HEK293 (cell line): ENCODE data around the gene FRAS1.

Experiments
- CTCF ChIA-PET: fragments of 350-600 bp; formaldehyde crosslinking; extraction: SDS; loops from one replicate; lab custom pipeline; 2021; ENCODE audit warnings: antibody characterized with exemption; lab: Yijun Ruan, JAX
- POLR2A ChIA-PET: fragments of 300-600 bp; formaldehyde crosslinking; extraction: SDS; loops from one replicate; lab custom pipeline; 2020; ENCODE audit warnings: antibody characterized with exemption, inconsistent platforms; lab: Yijun Ruan, JAX
- H3K27ac ChIP-seq: fragments of 200-500 bp; sonication (Bioruptor generic); 2 replicates; pipeline ENCODE4 v1.5.1; 2014; ENCODE audit warnings: low read depth, low read length, control low read depth, inconsistent platforms; ENCODE audit errors: extremely low read depth
- H3K36me3 ChIP-seq, 2 experiments: fragments of 200-500 bp in 1 of 2; sonication (Bioruptor generic) in 1 of 2; 1 replicate in 1 of 2; 2 replicates in 1 of 2; pipeline ENCODE4 v1.5.1; 2014 to 2017; ENCODE audit warnings: inconsistent platforms in 2 of 2, low read length in 2 of 2; ENCODE audit not compliant: control insufficient read depth in 2 of 2, insufficient read depth in 1 of 2
- H3K4me1 ChIP-seq: fragments of 200-500 bp; sonication (Bioruptor generic); 2 replicates; pipeline ENCODE4 v1.5.1; 2014; ENCODE audit warnings: mild to moderate bottlenecking, low read length, inconsistent platforms; ENCODE audit not compliant: control insufficient read depth, insufficient read depth
- H3K4me3 ChIP-seq: 2 replicates; pipeline ENCODE4 v1.5.1; 2011; ENCODE audit warnings: low read depth, mild to moderate bottlenecking, control low read depth, low read length, moderate library complexity
- H3K9me3 ChIP-seq: fragments of 200-500 bp; sonication (Bioruptor generic); 2 replicates; pipeline ENCODE4 v1.5.1; 2014; ENCODE audit warnings: low read depth, low read length, inconsistent platforms; ENCODE audit not compliant: control insufficient read depth, insufficient read depth
- HIC1 ChIP-seq: fragments of 450-650 bp; formaldehyde crosslinking; IDR thresholded peaks from 2 replicates; pipeline ENCODE4 v1.5.1; 2016; ENCODE audit warnings: missing biosample characterization, missing genetic modification characterization
- PBX3 ChIP-seq: sonication (generic); formaldehyde crosslinking; IDR thresholded peaks from 2 replicates; pipeline ENCODE4 v1.8.1; 2022; ENCODE audit warnings: mild to moderate bottlenecking, moderate library complexity, missing genetic modification reagents
- RBAK ChIP-seq: fragments of 450-650 bp; formaldehyde crosslinking; IDR thresholded peaks from 2 replicates; pipeline ENCODE4 v1.5.1; 2016; ENCODE audit warnings: missing biosample characterization, missing genetic modification characterization
- REPIN1 ChIP-seq: fragments of 450-650 bp; formaldehyde crosslinking; IDR thresholded peaks from 2 replicates; pipeline ENCODE4 v1.5.1; 2017; ENCODE audit warnings: missing biosample characterization, missing genetic modification characterization, low read depth
- SETDB1 ChIP-seq: IDR thresholded peaks from one replicate; pipeline ENCODE4 v1.6.1; 2017; ENCODE audit warnings: mild to moderate bottlenecking, low read length, moderate library complexity, mixed read lengths; ENCODE audit not compliant: insufficient read length
- TSHZ1 ChIP-seq: fragments of 450-650 bp; formaldehyde crosslinking; IDR thresholded peaks from 2 replicates; pipeline ENCODE4 v1.5.1; 2016; ENCODE audit warnings: missing biosample characterization, missing genetic modification characterization, borderline replicate concordance
- YY2 ChIP-seq: fragments of 450-650 bp; formaldehyde crosslinking; IDR thresholded peaks from 2 replicates; pipeline ENCODE4 v1.5.1; 2016; ENCODE audit warnings: missing biosample characterization, missing genetic modification characterization
- ZBTB7A ChIP-seq: fragments of 450-650 bp; formaldehyde crosslinking; IDR thresholded peaks from 2 replicates; pipeline ENCODE4 v1.5.1; 2016; ENCODE audit warnings: low read depth, missing biosample characterization, missing genetic modification characterization
- ZBTB8A ChIP-seq: fragments of 450-650 bp; formaldehyde crosslinking; IDR thresholded peaks from 2 replicates; pipeline ENCODE4 v1.5.1; 2016; ENCODE audit warnings: missing biosample characterization, missing genetic modification characterization
- ZFP41 ChIP-seq: fragments of 450-650 bp; formaldehyde crosslinking; IDR thresholded peaks from 2 replicates; pipeline ENCODE4 v1.5.1; 2016; ENCODE audit warnings: missing biosample characterization, missing genetic modification characterization, borderline replicate concordance
- ZNF121 ChIP-seq: fragments of 450-650 bp; formaldehyde crosslinking; IDR thresholded peaks from 2 replicates; pipeline ENCODE4 v1.5.1; 2016; ENCODE audit warnings: missing biosample characterization, missing genetic modification characterization
- ZNF155 ChIP-seq: fragments of 450-650 bp; formaldehyde crosslinking; IDR thresholded peaks from 2 replicates; pipeline ENCODE4 v1.5.1; 2016; ENCODE audit warnings: missing biosample characterization, missing genetic modification characterization
- ZNF169 ChIP-seq: fragments of 450-650 bp; formaldehyde crosslinking; IDR thresholded peaks from 2 replicates; pipeline ENCODE4 v1.5.1; 2016; ENCODE audit warnings: missing biosample characterization, missing genetic modification characterization
- ZNF274 ChIP-seq, 2 experiments: fragments of 200-500 bp in 1 of 2; fragments of 450-650 bp in 1 of 2; sonication (Bioruptor generic) in 1 of 2; formaldehyde crosslinking in 1 of 2; IDR thresholded peaks; 2 replicates each; pipeline versions ENCODE4 v1.5.1 to v1.6.1; 2014 to 2016; ENCODE audit warnings: borderline replicate concordance in 1 of 2, inconsistent platforms in 1 of 2, low read length in 1 of 2, missing biosample characterization in 1 of 2, missing genetic modification characterization in 1 of 2
- ZNF335 ChIP-seq: fragments of 450-650 bp; formaldehyde crosslinking; conservative IDR thresholded peaks from 2 replicates; pipeline ENCODE4 v1.5.1; 2016; ENCODE audit warnings: missing biosample characterization, missing genetic modification characterization
- ZNF354C ChIP-seq: fragments of 450-650 bp; formaldehyde crosslinking; IDR thresholded peaks from 2 replicates; pipeline ENCODE4 v1.5.1; 2016; ENCODE audit warnings: missing biosample characterization, missing genetic modification characterization, low read depth, borderline replicate concordance
- ZNF366 ChIP-seq: fragments of 450-650 bp; formaldehyde crosslinking; conservative IDR thresholded peaks from 2 replicates; pipeline ENCODE4 v1.5.1; 2016; ENCODE audit warnings: missing biosample characterization, missing genetic modification characterization
- ZNF488 ChIP-seq: fragments of 450-650 bp; formaldehyde crosslinking; IDR thresholded peaks from 2 replicates; pipeline ENCODE4 v1.5.1; 2016; ENCODE audit warnings: missing biosample characterization, missing genetic modification characterization
- ZNF514 ChIP-seq: fragments of 450-650 bp; formaldehyde crosslinking; IDR thresholded peaks from 2 replicates; pipeline ENCODE4 v1.5.1; 2016; ENCODE audit warnings: missing biosample characterization, missing genetic modification characterization
- ZNF544 ChIP-seq: fragments of 450-650 bp; formaldehyde crosslinking; IDR thresholded peaks from 2 replicates; pipeline ENCODE4 v1.5.0; 2017; ENCODE audit warnings: missing biosample characterization, missing genetic modification characterization
- ZNF548 ChIP-seq: fragments of 450-650 bp; formaldehyde crosslinking; IDR thresholded peaks from 2 replicates; pipeline ENCODE4 v1.5.1; 2016; ENCODE audit warnings: missing biosample characterization, missing genetic modification characterization
- ZNF561 ChIP-seq: fragments of 450-650 bp; IDR thresholded peaks from 2 replicates; pipeline ENCODE4 v1.5.1; 2018; ENCODE audit warnings: missing biosample characterization, missing genetic modification characterization, borderline replicate concordance
- ZNF596 ChIP-seq: fragments of 450-650 bp; IDR thresholded peaks from 2 replicates; pipeline ENCODE4 v1.5.0; 2018; ENCODE audit warnings: missing biosample characterization, mild to moderate bottlenecking, missing genetic modification characterization, moderate library complexity
- ZNF621 ChIP-seq: fragments of 450-650 bp; formaldehyde crosslinking; IDR thresholded peaks from 2 replicates; pipeline ENCODE4 v1.5.1; 2017; ENCODE audit warnings: missing biosample characterization, missing genetic modification characterization
- ZNF654 ChIP-seq: fragments of 450-650 bp; formaldehyde crosslinking; IDR thresholded peaks from 2 replicates; pipeline ENCODE4 v1.5.1; 2016; ENCODE audit warnings: low read depth, missing biosample characterization, missing genetic modification characterization
- ZNF658 ChIP-seq: fragments of 450-650 bp; formaldehyde crosslinking; IDR thresholded peaks from 2 replicates; pipeline ENCODE4; 2016; ENCODE audit warnings: missing biosample characterization, missing genetic modification characterization
- ZNF660 ChIP-seq: fragments of 450-650 bp; IDR thresholded peaks from 2 replicates; pipeline ENCODE4 v1.5.1; 2018; ENCODE audit warnings: missing biosample characterization, mild to moderate bottlenecking, missing genetic modification characterization
- ZNF76 ChIP-seq: fragments of 450-650 bp; formaldehyde crosslinking; IDR thresholded peaks from 2 replicates; pipeline ENCODE4; 2016; ENCODE audit warnings: low read depth, missing biosample characterization, missing genetic modification characterization, borderline replicate concordance
- ZNF837 ChIP-seq: fragments of 450-650 bp; formaldehyde crosslinking; IDR thresholded peaks from 2 replicates; pipeline ENCODE4 v1.5.1; 2016; ENCODE audit warnings: missing biosample characterization, missing genetic modification characterization

FRAS1 gene

GRCh38 chr4:78417603-78418002 lies 360.5 kb downstream of the FRAS1 start:
- Histone ChIP-seq H3K36me3 (peaks cover 0 to 29% of the 10 kb centered on the region in 2 experiments; a peak in 2 of 3 replicates), H3K9me3 (no peaks in the 10 kb centered on the region), H3K4me3 (no peak overlapping the region)
- POLR2A ChIA-PET: no interaction called here
- TF ChIP-seq ZNF366 (tag by site-specific recombination) (no peak), YY2 (tag by site-specific recombination) (no peak), ZNF561 (tag by site-specific recombination) (no peak), PBX3 (CRISPR knock-in tag) (no peak), ZNF354C (tag by site-specific recombination) (no peak), ZNF654 (tag by site-specific recombination) (no peak), ZNF514 (tag by site-specific recombination) (no peak), ZNF488 (tag by site-specific recombination) (no peak), ZNF121 (tag by site-specific recombination) (no peak), ZBTB8A (tag by site-specific recombination) (no peak), ZFP41 (tag by site-specific recombination) (no peak), RBAK (tag by site-specific recombination) (no peak), ZNF837 (tag by site-specific recombination) (no peak), SETDB1 (no peak)
- TF ChIP-seq, all 188 proteins: peak for 0
- H3K4me1 ChIP-seq: no peaks in the 10 kb centered on the region
- H3K27ac ChIP-seq: no peak overlapping the region
- CTCF ChIA-PET: no interaction called here

- Histone ChIP-seq H3K9me3 (no peaks in the 10 kb centered on the region), H3K4me3 (no peak overlapping the region), H3K27ac (no peak overlapping the region), H3K4me1 (no peaks in the 10 kb centered on the region), H3K36me3 (peaks cover 0 to 28% of the 10 kb centered on the region in 2 experiments; a peak in 2 of 3 replicates)
- ChIA-PET POLR2A (no interaction called here), CTCF (no interaction called here)
- TF ChIP-seq TSHZ1 (no peak), ZNF76 (no peak), REPIN1 (tag by site-specific recombination) (no peak), ZNF155 (tag by site-specific recombination) (no peak), ZNF335 (tag by site-specific recombination) (no peak), ZNF658 (tag by site-specific recombination) (no peak), ZNF621 (tag by site-specific recombination) (no peak), ZNF596 (tag by site-specific recombination) (no peak), ZNF548 (tag by site-specific recombination) (no peak), HIC1 (tag by site-specific recombination) (no peak), ZBTB7A (tag by site-specific recombination) (no peak), ZNF169 (tag by site-specific recombination) (no peak), ZNF274 (IDR thresholded peaks at IDR 0.05; ENCODE audit: low read length) (no peak), ZNF274 (tag by site-specific recombination; IDR thresholded peaks at IDR 0.05; ENCODE audit: borderline replicate concordance) (no peak), ZNF544 (no peak), ZNF660 (no peak)
Observed at GRCh38 chr4:78418406-78418805, 361.3 kb downstream of the FRAS1 start.
